H7 (cell line): ENCODE results near the gene JADE2. TPM values are rescaled to one million over a fixed set of nuclear protein-coding genes. Genes with fewer than 3 reads are reported as not detected.
A peak's percentile ranks its signal among the peaks of the same experiment; 100 is the strongest.
"Not testable (repeated sequence)": the region's sequence is repeated elsewhere in the genome, so short reads cannot be mapped to it uniquely, and the experiment has no call there.

Experiments used
- DNase-seq: peaks from one replicate; pipeline ENCODE4 v3.0.0; 2012
- H3K27me3 ChIP-seq: 2 replicates; pipeline ENCODE4 v1.6.0; 2011; ENCODE audit warnings: mild to moderate bottlenecking, low read length; ENCODE audit not compliant: control insufficient read depth, insufficient read depth
- H3K36me3 ChIP-seq: replicated peaks from 2 replicates; pipeline ENCODE4 v1.5.1; 2011; ENCODE audit warnings: low read length; ENCODE audit not compliant: control insufficient read depth, insufficient read depth
- H3K4me3 ChIP-seq: 2 replicates; pipeline ENCODE4 v1.5.1; 2011; ENCODE audit warnings: low read depth, mild to moderate bottlenecking, control low read depth, low read length, moderate library complexity; ENCODE audit not compliant: insufficient read depth
- total RNA-seq: library from RNA; depleted of rRNA; stranded (reverse); fragments of >200 nt; shearing (Covaris generic); gene quantifications from 2 replicates; pipeline ENCODE4 v1.2.3, GENCODE V29; 2014; rRNA removed

The JADE2 gene
- 29.5 and 33.7 TPM in 2 replicates for total RNA-seq

GRCh38 chr5:134524826-134525682, at the start of gene JADE2:
JADE2 (plus strand) TSS chr5:134525670; CDS start chr5:134535858, 10,188 bp downstream.
- peak; percentile 87 for DNase-seq
- Histone ChIP-seq H3K27me3 (no peaks in the 10 kb centered on the region), H3K36me3 (no peaks in the 10 kb centered on the region), H3K4me3 (peak within 1 kb of the TSS; percentile 91)

- Histone ChIP-seq H3K4me3 (no peak overlapping the region), H3K36me3 (no peaks in the 10 kb centered on the region), H3K27me3 (no peaks in the 10 kb centered on the region)
- DNase-seq = no peak
These were observed 47.8 kb upstream of the JADE2 start for GRCh38 chr5:134477462-134478245.

DNA sequence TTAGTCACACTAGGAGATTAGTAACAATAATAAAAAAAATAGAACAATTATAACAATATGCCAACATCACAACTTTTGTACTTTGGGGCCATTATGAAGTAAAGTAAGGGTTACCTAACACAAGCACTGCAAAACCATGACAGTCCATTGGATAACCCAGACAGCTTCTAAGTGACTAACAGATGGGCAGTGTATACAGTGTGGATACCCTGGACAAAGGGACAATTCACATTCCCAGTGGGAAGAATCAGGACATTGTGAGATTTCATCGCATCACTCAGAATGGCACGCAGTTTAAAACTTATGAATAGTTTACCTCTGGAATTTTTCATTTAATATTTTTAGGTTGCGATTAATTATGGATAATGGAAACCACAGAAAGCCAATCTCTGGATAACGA, 45.6 kb upstream of the JADE2 start:
- no peaks in the 10 kb centered on the region for H3K27me3 ChIP-seq
- DNase-seq = no peak
- no peak overlapping the region for H3K4me3 ChIP-seq
- no peaks in the 10 kb centered on the region for H3K36me3 ChIP-seq

DNA sequence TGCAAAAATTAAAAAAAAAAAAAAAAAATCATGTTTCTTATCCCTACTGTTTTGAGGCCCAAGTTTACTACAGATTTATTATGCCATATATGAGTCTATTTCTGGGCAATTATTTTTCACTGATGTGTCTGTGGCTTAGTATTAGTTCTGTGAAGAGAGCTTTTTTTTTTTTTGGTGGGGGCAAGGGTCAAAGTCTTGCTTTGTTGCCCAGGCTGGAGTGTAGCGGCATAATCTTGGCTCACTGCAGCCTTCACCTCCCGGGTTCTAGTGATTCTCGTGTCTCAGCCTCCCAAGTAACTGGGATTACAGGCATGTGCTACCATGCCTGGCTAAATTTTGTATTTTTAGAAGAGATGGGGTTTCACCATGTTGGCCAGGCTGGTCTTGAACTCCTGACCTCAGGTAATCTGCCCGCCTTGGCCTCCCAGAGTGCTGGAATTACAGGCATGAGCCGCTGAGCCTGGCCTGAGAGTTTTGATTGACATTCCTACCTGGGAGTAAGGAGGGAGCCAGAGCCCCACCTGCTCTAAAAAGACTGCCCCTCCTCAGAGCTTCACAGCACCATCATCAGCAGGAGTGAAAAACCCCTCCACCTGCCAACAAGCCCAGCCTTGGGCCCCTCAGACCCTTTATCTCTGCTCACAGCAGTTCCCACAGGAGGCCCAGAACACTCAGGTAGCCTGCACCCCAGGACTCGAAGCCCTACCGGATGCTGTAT, 36.1 kb upstream of the JADE2 start:
- no peak overlapping the region for H3K4me3 ChIP-seq
- DNase-seq = no peak
- no peaks in the 10 kb centered on the region for H3K27me3 ChIP-seq
- H3K36me3 ChIP-seq = no peaks in the 10 kb centered on the region

DNA sequence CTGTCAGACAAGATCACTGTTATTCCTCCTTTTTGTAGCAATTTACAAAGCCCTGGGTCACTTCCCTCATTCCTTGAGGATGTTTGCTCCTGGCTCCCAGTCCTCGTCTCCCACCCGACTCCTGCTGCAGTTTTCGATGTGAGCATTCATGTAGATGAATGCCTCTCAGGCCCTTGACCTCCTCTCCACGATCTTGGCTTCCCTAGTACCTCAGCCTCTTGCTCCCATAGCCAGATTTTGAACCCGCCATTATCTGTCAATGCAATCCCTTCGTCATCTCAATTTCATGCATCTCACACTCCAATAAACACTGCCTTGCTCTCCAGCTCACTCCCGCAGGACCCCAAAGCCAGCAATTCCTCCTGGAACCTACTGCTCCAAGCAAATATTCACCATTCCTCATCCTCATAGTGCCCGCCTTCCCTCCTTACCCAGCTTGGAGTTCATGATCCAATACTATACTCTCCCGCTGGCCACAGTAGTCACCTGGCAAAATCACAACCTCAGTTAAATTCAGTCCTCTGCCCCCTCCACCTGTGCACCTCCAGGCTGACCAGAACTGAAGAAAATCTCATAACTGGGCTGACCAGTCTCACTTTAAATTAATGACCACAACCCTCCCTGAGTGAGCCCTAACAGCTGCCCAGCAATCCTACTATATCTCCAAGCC, 35.1 kb upstream of the JADE2 start:
- no peak for DNase-seq
- Histone ChIP-seq H3K4me3 (no peak overlapping the region), H3K36me3 (no peaks in the 10 kb centered on the region), H3K27me3 (no peaks in the 10 kb centered on the region)

- Histone ChIP-seq H3K36me3 (no peaks in the 10 kb centered on the region), H3K4me3 (no peak overlapping the region), H3K27me3 (no peaks in the 10 kb centered on the region)
- DNase-seq = no peak
These were observed 34.6 kb upstream of the JADE2 start for GRCh38 chr5:134490925-134491271.

DNA sequence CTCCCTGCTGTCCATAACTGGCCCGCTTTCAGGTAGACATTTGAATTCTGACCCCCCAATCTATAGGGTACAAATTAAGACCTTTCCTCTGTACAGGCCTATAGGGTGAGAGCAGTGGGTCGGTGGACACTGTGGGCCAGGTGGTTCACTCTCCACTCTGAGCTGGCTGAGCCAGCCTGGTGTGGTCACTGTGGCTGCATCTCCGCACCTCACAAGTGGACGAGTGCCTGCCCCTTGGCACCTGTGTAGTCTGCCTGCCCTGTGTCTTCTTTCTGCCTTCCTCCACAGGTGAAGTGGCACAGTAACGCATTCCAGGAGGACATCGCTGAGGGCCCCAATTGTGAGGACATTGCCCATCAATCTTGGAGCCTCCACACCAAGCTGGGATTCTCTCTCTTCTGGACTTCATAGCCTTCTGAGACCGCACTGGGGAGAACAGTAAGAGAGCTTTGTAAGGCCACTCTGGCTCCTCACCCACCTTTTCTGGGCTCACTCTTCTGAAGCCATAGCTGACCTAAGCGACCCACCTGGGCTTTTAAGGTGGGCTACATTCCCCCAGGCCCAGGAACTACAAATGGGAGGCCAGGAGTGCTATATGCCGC, 33.5 kb upstream of the JADE2 start:
- DNase-seq = no peak
- Histone ChIP-seq H3K4me3 (no peak overlapping the region), H3K27me3 (no peaks in the 10 kb centered on the region), H3K36me3 (no peaks in the 10 kb centered on the region)

- Histone ChIP-seq H3K36me3 (no peaks in the 10 kb centered on the region), H3K27me3 (no peaks in the 10 kb centered on the region), H3K4me3 (no peak overlapping the region)
- no peak for DNase-seq
These were observed 32.9 kb upstream of the JADE2 start for GRCh38 chr5:134492568-134492967.

- Histone ChIP-seq H3K27me3 (no peaks in the 10 kb centered on the region), H3K36me3 (no peaks in the 10 kb centered on the region), H3K4me3 (no peak overlapping the region)
- no peak for DNase-seq
These were observed 31.9 kb upstream of the JADE2 start for GRCh38 chr5:134493461-134494055.

- no peak overlapping the region for H3K4me3 ChIP-seq
- no peaks in the 10 kb centered on the region for H3K27me3 ChIP-seq
- no peak for DNase-seq
- H3K36me3 ChIP-seq = no peaks in the 10 kb centered on the region
These were observed 30.7 kb upstream of the JADE2 start for GRCh38 chr5:134494780-134495179.

DNA sequence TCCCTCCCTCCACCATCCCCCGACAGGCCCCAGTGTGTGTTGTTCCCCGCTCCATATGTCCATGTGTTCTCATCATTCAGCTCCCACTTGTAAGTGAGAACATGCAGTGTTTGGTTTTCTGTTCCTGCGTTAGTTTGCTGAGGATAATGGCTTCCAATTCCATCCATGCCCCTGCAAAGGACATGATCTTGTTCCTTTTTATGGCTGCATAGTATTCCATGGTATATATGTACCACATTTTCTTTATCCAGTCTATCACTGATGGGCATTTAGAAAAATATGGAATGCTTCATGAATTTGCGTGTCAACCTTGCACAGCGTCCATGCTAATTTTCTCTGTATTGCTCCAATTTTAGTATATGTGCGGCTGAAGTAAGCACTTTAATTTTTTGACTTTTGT, 25.6 kb upstream of the JADE2 start:
- not testable (repeated sequence) for H3K4me3 ChIP-seq, H3K36me3 ChIP-seq, DNase-seq, H3K27me3 ChIP-seq

- no peak overlapping the region for H3K4me3 ChIP-seq
- DNase-seq = no peak
- H3K27me3 ChIP-seq = no peaks in the 10 kb centered on the region
- H3K36me3 ChIP-seq = no peaks in the 10 kb centered on the region
These were observed 24.6 kb upstream of the JADE2 start for GRCh38 chr5:134500699-134501430.

DNA sequence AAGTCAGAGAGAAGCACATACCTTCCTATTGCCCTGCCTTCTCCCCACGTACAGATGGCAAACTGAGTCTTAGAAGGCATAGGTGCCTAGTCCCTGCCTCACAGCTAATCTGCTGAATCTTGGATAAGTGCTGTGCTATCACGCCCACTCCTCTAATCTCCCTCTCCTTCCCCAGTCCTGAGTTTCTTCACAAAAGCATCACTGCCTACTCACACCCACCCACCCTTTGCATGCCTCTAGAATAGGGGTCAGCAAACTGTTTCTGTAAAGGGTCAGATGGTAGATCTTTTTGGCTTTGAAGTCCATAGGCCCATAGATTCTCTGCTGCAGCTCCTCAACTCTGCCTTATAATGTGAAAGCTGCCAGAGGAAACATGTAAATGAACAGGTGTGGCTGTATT, 23.2 kb upstream of the JADE2 start:
- no peak for DNase-seq
- Histone ChIP-seq H3K36me3 (no peaks in the 10 kb centered on the region), H3K27me3 (no peaks in the 10 kb centered on the region), H3K4me3 (no peak overlapping the region)
